ENCODE results near the gene SF3B5.

GRCh38 chr6:144134737-144135136, 39.4 kb upstream of the SF3B5 start:
- TF ChIP-seq EZH2 (IDR thresholded peaks at IDR 0.05) (no peak), POLR2AphosphoS5 (IDR thresholded peaks at IDR 0.05; ENCODE audit: borderline replicate concordance, low read depth, low read length) (no peak)
